ENCODE results near the gene SLC37A2. TPM values are rescaled to one million over a fixed set of nuclear protein-coding genes. Genes with fewer than 3 reads are reported as not detected.

SLC37A2 gene
- total RNA-seq, 1 experiment from 2014 or later, result 2.2 TPM

GRCh38 chr11:125084761-125085231, 21.7 kb downstream of the SLC37A2 start:
- ATAC-seq (no peak), DNase-seq (ENCODE audit: low spot score) (no peak)
- H3K27ac Mint-ChIP-seq, result no peak overlapping the region
- no peak for TF ChIP-seq ATF3 (CRISPR knock-in tag; conservative IDR thresholded peaks at IDR 0.05)
- TF ChIP-seq, protein P1, sequence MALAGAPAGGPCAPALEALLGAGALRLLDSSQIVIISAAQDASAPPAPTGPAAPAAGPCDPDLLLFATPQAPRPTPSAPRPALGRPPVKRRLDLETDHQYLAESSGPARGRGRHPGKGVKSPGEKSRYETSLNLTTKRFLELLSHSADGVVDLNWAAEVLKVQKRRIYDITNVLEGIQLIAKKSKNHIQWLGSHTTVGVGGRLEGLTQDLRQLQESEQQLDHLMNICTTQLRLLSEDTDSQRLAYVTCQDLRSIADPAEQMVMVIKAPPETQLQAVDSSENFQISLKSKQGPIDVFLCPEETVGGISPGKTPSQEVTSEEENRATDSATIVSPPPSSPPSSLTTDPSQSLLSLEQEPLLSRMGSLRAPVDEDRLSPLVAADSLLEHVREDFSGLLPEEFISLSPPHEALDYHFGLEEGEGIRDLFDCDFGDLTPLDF (CRISPR knock-in tag; IDR thresholded peaks at IDR 0.05), result no peak
- TF ChIP-seq CREB1 (CRISPR knock-in tag; IDR thresholded peaks at IDR 0.05), result no peak
- no peaks in the 10 kb centered on the region for H3K27me3 Mint-ChIP-seq (ENCODE audit: low read depth)
- ChIA-PET CTCF (interaction anchor here (0.6 to 1.3 kb wide), 12 partner anchors 9 to 339 kb away, joined by 3 to 10 read pairs (median 4); partner anchors contain the start of gene CCDC15), POLR2A (no interaction called here)
- no peaks in the 10 kb centered on the region for H3K4me1 Mint-ChIP-seq
- H3K9me3 Mint-ChIP-seq, result no peaks in the 10 kb centered on the region
- no peak overlapping the region for H3K4me3 Mint-ChIP-seq
- no peaks in the 10 kb centered on the region for H3K36me3 Mint-ChIP-seq

DNA sequence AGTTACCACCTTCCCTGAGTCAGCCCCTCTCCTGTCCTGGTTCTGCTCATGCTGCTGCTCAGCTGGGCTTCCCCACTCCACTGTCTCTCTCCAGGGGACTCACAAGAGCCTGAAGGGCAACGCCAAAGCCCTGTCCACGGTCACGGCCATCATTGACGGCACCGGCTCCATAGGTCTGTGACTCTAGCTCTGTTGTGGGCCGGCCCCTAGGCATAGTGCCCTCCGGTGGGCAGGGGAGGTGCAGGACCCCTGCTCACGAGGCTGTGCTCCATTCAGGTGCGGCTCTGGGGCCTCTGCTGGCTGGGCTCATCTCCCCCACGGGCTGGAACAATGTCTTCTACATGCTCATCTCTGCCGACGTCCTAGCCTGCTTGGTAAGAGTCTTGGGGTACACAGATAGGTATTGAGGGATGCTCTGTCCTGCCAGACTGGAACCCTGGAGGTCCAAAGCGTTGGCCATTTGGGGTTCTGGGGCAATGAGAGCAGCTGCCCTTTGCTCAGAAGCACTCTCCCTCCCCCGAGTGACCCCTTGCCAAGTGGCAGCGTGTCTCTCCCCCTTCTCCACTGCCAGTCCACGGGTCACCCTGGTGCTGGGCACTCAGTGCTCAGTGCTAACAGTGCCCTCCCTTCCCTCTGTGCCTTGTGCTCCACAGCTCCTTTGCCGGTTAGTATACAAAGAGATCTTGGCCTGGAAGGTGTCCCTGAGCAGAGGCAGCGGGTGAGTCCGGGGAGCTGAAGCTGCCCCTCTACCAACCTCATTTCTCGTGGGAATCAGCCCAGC, 22.4 kb downstream of the SLC37A2 start:
- H3K4me3 Mint-ChIP-seq, result no peak overlapping the region
- H3K27me3 Mint-ChIP-seq (ENCODE audit: low read depth), result no peaks in the 10 kb centered on the region
- ATAC-seq, result peak; percentile 91
- POLR2A ChIA-PET, result no interaction called here
- no peak overlapping the region for H3K27ac Mint-ChIP-seq
- peak; percentile 49 for DNase-seq (ENCODE audit: low spot score)
- H3K36me3 Mint-ChIP-seq, result no peaks in the 10 kb centered on the region
- CTCF ChIA-PET, result interaction anchor here (0.6 to 1.3 kb wide), 13 partner anchors 9 to 338 kb away, joined by 3 to 10 read pairs (median 4); partner anchors contain the start of gene CCDC15
- no peaks in the 10 kb centered on the region for H3K4me1 Mint-ChIP-seq
- no peaks in the 10 kb centered on the region for H3K9me3 Mint-ChIP-seq
- TF ChIP-seq OVOL2 (CRISPR knock-in tag; IDR thresholded peaks at IDR 0.05; ENCODE audit: borderline replicate concordance), result no peak
- TF ChIP-seq AFF4 (CRISPR knock-in tag; IDR thresholded peaks at IDR 0.05; ENCODE audit: borderline replicate concordance), result no peak
- TF ChIP-seq ZNF263 (CRISPR knock-in tag; IDR thresholded peaks at IDR 0.05; ENCODE audit: low read depth), result no peak
- TF ChIP-seq, protein P2, sequence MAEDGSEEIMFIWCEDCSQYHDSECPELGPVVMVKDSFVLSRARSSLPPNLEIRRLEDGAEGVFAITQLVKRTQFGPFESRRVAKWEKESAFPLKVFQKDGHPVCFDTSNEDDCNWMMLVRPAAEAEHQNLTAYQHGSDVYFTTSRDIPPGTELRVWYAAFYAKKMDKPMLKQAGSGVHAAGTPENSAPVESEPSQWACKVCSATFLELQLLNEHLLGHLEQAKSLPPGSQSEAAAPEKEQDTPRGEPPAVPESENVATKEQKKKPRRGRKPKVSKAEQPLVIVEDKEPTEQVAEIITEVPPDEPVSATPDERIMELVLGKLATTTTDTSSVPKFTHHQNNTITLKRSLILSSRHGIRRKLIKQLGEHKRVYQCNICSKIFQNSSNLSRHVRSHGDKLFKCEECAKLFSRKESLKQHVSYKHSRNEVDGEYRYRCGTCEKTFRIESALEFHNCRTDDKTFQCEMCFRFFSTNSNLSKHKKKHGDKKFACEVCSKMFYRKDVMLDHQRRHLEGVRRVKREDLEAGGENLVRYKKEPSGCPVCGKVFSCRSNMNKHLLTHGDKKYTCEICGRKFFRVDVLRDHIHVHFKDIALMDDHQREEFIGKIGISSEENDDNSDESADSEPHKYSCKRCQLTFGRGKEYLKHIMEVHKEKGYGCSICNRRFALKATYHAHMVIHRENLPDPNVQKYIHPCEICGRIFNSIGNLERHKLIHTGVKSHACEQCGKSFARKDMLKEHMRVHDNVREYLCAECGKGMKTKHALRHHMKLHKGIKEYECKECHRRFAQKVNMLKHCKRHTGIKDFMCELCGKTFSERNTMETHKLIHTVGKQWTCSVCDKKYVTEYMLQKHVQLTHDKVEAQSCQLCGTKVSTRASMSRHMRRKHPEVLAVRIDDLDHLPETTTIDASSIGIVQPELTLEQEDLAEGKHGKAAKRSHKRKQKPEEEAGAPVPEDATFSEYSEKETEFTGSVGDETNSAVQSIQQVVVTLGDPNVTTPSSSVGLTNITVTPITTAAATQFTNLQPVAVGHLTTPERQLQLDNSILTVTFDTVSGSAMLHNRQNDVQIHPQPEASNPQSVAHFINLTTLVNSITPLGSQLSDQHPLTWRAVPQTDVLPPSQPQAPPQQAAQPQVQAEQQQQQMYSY (CRISPR knock-in tag; IDR thresholded peaks at IDR 0.05), result no peak
- no peak for TF ChIP-seq ZBTB21 (CRISPR knock-in tag; IDR thresholded peaks at IDR 0.05; ENCODE audit: borderline replicate concordance)
- TF ChIP-seq JUN (CRISPR knock-in tag; IDR thresholded peaks at IDR 0.05), result no peak
- no peak for TF ChIP-seq JAZF1 (CRISPR knock-in tag; IDR thresholded peaks at IDR 0.05)
- TF ChIP-seq, protein P3, sequence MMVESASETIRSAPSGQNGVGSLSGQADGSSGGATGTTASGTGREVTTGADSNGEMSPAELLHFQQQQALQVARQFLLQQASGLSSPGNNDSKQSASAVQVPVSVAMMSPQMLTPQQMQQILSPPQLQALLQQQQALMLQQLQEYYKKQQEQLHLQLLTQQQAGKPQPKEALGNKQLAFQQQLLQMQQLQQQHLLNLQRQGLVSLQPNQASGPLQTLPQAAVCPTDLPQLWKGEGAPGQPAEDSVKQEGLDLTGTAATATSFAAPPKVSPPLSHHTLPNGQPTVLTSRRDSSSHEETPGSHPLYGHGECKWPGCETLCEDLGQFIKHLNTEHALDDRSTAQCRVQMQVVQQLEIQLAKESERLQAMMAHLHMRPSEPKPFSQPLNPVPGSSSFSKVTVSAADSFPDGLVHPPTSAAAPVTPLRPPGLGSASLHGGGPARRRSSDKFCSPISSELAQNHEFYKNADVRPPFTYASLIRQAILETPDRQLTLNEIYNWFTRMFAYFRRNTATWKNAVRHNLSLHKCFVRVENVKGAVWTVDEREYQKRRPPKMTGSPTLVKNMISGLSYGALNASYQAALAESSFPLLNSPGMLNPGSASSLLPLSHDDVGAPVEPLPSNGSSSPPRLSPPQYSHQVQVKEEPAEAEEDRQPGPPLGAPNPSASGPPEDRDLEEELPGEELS (CRISPR knock-in tag; IDR thresholded peaks at IDR 0.05), result no peak
- no peak for TF ChIP-seq SP1 (CRISPR knock-in tag; conservative IDR thresholded peaks at IDR 0.05)
- TF ChIP-seq E2F5 (CRISPR knock-in tag; IDR thresholded peaks at IDR 0.05), result no peak
- TF ChIP-seq, protein P4, sequence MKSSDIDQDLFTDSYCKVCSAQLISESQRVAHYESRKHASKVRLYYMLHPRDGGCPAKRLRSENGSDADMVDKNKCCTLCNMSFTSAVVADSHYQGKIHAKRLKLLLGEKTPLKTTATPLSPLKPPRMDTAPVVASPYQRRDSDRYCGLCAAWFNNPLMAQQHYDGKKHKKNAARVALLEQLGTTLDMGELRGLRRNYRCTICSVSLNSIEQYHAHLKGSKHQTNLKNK (CRISPR knock-in tag; IDR thresholded peaks at IDR 0.05), result no peak
- no peak for TF ChIP-seq ATF1 (CRISPR knock-in tag; IDR thresholded peaks at IDR 0.05)
- TF ChIP-seq STAT6 (CRISPR knock-in tag; conservative IDR thresholded peaks at IDR 0.05; ENCODE audit: low read depth), result no peak
- no peak for TF ChIP-seq NFATC4 (CRISPR knock-in tag; IDR thresholded peaks at IDR 0.05)
- no peak for TF ChIP-seq MXD4 (CRISPR knock-in tag; IDR thresholded peaks at IDR 0.05; ENCODE audit: borderline replicate concordance)

Data from WTC11 (cell line).